Activated effector memory CD4-positive, alpha-beta T cell treated with Interleukin-2 at 50 U/mL for 16 hours (primary cell): ENCODE results near the gene GCFC2.
"Not testable (repeated sequence)": the region's sequence is repeated elsewhere in the genome, so short reads cannot be mapped to it uniquely, and the experiment has no call there.

Source experiments
- DNase-seq: peaks from one replicate; pipeline ENCODE4 v3.0.0-alpha.2; 2020

Gene GCFC2

GRCh38 chr2:75710577-75711253, at the start of gene GCFC2:
Gene GCFC2, minus strand, starts transcription at chr2:75710915. Its CDS starts 60 bp downstream, at chr2:75710855.
- peak; percentile 78 for DNase-seq

GRCh38 chr2:75752828-75753227, 42.1 kb upstream of the GCFC2 start:
- DNase-seq = no peak

GRCh38 chr2:75751824-75752468, 41.2 kb upstream of the GCFC2 start:
- no peak for DNase-seq

- no peak for DNase-seq
These were observed 40.6 kb upstream of the GCFC2 start for GRCh38 chr2:75751360-75751759.

- DNase-seq = no peak
These were observed 27.2 kb upstream of the GCFC2 start for GRCh38 chr2:75737961-75738360.

GRCh38 chr2:75736276-75736675, 25.6 kb upstream of the GCFC2 start:
- DNase-seq = no peak

- DNase-seq = no peak
These were observed 19.1 kb upstream of the GCFC2 start for GRCh38 chr2:75729861-75730260.

- no peak for DNase-seq
These were observed 18.1 kb upstream of the GCFC2 start for GRCh38 chr2:75728614-75729419.

GRCh38 chr2:75722687-75723086, 12.0 kb upstream of the GCFC2 start:
- no peak for DNase-seq

- no peak for DNase-seq
These were observed 9.8 kb upstream of the GCFC2 start for GRCh38 chr2:75720525-75720924.

GRCh38 chr2:75719616-75720015, 8.9 kb upstream of the GCFC2 start:
- no peak for DNase-seq

GRCh38 chr2:75716406-75716805, 5.7 kb upstream of the GCFC2 start:
- DNase-seq = no peak

- DNase-seq = not testable (repeated sequence)
These were observed 875 bp upstream of the GCFC2 start for GRCh38 chr2:75711590-75711989.

- no peak for DNase-seq
These were observed 517 bp downstream of the GCFC2 start for GRCh38 chr2:75710220-75710576.

- DNase-seq = no peak
These were observed 1.4 kb downstream of the GCFC2 start for GRCh38 chr2:75709297-75709696.

GRCh38 chr2:75707901-75708300, 2.8 kb downstream of the GCFC2 start:
- DNase-seq = no peak

- no peak for DNase-seq
These were observed 4.8 kb downstream of the GCFC2 start for GRCh38 chr2:75705921-75706320.

GRCh38 chr2:75703589-75704287, 7.0 kb downstream of the GCFC2 start:
- no peak for DNase-seq

- DNase-seq = no peak
These were observed 8.1 kb downstream of the GCFC2 start for GRCh38 chr2:75702593-75702992.

- no peak for DNase-seq
These were observed 11.8 kb downstream of the GCFC2 start for GRCh38 chr2:75698918-75699317.

GRCh38 chr2:75688196-75688595, 22.5 kb downstream of the GCFC2 start:
- no peak for DNase-seq

GRCh38 chr2:75683430-75683829, 27.3 kb downstream of the GCFC2 start:
- DNase-seq = not testable (repeated sequence)

GRCh38 chr2:75680402-75680801, 30.3 kb downstream of the GCFC2 start:
- no peak for DNase-seq
